Aorta (tissue), 5 donors: ENCODE measurements around the gene FUT7. TPM values are rescaled to one million over a fixed set of nuclear protein-coding genes. Genes with fewer than 3 reads are reported as not detected.

Source experiments
- ATAC-seq: fragments of 200-7000 bp; cut with Tn5 transposase; one replicate; pipeline ENCODE4 v1.9.1; 2022; ENCODE audit warnings: moderate library complexity; ENCODE audit not compliant: low FRiP score
- DNase-seq, 2 donors: peaks; one replicate each; pipeline ENCODE4 v3.0.0-alpha.2; 2020
- H3K27ac ChIP-seq, 2 donors: one replicate each; pipeline ENCODE4 v1.5.1; 2013; ENCODE audit warnings: low read length in 2 of 2, mild to moderate bottlenecking in 2 of 2, moderate library complexity in 2 of 2, control low read depth in 1 of 2, inconsistent platforms in 1 of 2, low read depth in 1 of 2
- H3K27me3 ChIP-seq, 2 donors: one replicate each; pipeline ENCODE4 v1.6.1; 2013; ENCODE audit warnings: control low read depth in 1 of 2, low read length in 1 of 2, mild to moderate bottlenecking in 1 of 2, moderate library complexity in 1 of 2; ENCODE audit not compliant: insufficient read depth in 2 of 2, control insufficient read depth in 1 of 2
- H3K36me3 ChIP-seq, 2 donors: one replicate each; pipeline ENCODE4 v1.6.1; 2013; ENCODE audit warnings: control low read depth in 1 of 2, low read length in 1 of 2, mild to moderate bottlenecking in 1 of 2; ENCODE audit not compliant: insufficient read depth in 2 of 2, control insufficient read depth in 1 of 2
- H3K4me1 ChIP-seq, 2 donors: one replicate each; pipeline ENCODE4 v1.6.1; 2013; ENCODE audit warnings: low read length in 2 of 2, control low read depth in 1 of 2, mild to moderate bottlenecking in 1 of 2, moderate library complexity in 1 of 2; ENCODE audit not compliant: insufficient read depth in 2 of 2, control insufficient read depth in 1 of 2
- H3K4me3 ChIP-seq, 2 donors: one replicate each; pipeline ENCODE4 v1.5.1; 2013; ENCODE audit warnings: low read length in 2 of 2, control low read depth in 1 of 2, mild to moderate bottlenecking in 1 of 2
- H3K9me3 ChIP-seq: one replicate; pipeline ENCODE4 v1.6.1; 2013; ENCODE audit warnings: mild to moderate bottlenecking, low read length; ENCODE audit not compliant: control insufficient read depth
- WGBS, 2 donors: extraction: QIAGEN DNeasy Blood & Tissue Kit; methylation state at CpG; one replicate each; pipeline ENCODE4 v1.1.7; 2013; 5-methylcytosine and 5-hydroxymethylcytosine counted together
- intact Hi-C, 2 donors: fragments of 100-400 bp; cut with DNase I; formaldehyde crosslinking; loops; one replicate each; pipeline versions ENCODE4 v1.14.2 to v1.15.0; 2022
- polyA plus RNA-seq, 2 donors: library from polyadenylated mRNA; stranded (reverse); fragments of 200-250 nt; gene quantifications; one replicate each; pipeline ENCODE4 v1.2.3, GENCODE V29; 2013
- total RNA-seq, 2 donors: library from RNA; stranded (reverse); fragmentation: NEBNext Ultra II Directional; extraction: Animal tissue kit (Norgen Biotek cat#: 25700); gene quantifications; one replicate each; pipeline ENCODE4 v1.2.1, GENCODE V29; 2021
- donor health status: healthy with polysubstance abuse.
- donor health status: Bipolar disorder and iron deficiency.
- donor health status: DM: no; HTN: no; CAD: no.
- donor health status: DM: no; HTN: no; CAD: no.
- donor health status: DM: yes; HTN: yes; CAD: no.

FUT7 gene
- total and polyA plus RNA-seq, 4 donors, result 0.27 to 0.68 TPM; not detected in 2

- no peaks in the 10 kb centered on the region for H3K9me3 ChIP-seq
- H3K27ac ChIP-seq, result no peak overlapping the region
- WGBS, 2 donors, result 96 to 97% methylated on average over 23 to 28 of the region's 28 CpGs
- H3K36me3 ChIP-seq, result no peaks in the 10 kb centered on the region
- intact Hi-C loops, result no loop called here
- H3K27me3 ChIP-seq, result no peaks in the 10 kb centered on the region
- ATAC-seq, result no peak
- no peak overlapping the region for H3K4me3 ChIP-seq
- DNase-seq, result no peak
- no peaks in the 10 kb centered on the region for H3K4me1 ChIP-seq
Observed at GRCh38 chr9:137017071-137017470, 14.8 kb downstream of the FUT7 start.

DNA sequence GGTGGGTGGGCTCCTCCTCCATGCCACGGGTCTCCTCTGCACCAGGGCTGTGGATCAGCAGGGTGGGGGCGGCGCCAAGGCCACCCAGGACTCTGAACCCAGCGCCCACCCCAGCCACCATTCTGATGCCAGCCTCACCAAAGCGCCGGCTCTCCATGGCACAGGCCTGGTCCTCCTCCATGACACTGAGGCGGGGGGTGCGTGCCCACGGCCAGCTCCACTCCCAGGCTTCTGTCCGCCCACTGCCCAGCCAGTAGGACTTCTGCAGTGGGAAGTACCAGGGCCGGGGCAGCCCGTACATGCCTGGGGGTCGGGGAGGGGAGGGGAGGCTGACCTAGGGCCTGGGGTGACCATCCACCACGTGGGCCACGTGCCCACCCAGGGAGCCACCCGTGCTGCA lies 15.5 kb downstream of the FUT7 start:
- WGBS, 2 donors, result 93% methylated on average over 15 to 16 of the region's 16 CpGs
- DNase-seq (no peak), ATAC-seq (no peak)
- Histone ChIP-seq H3K27ac (no peak overlapping the region), H3K9me3 (no peaks in the 10 kb centered on the region), H3K36me3 (no peaks in the 10 kb centered on the region), H3K27me3 (no peaks in the 10 kb centered on the region), H3K4me1 (no peaks in the 10 kb centered on the region), H3K4me3 (no peak overlapping the region)
- intact Hi-C loops, result no loop called here

GRCh38 chr9:137015976-137016375 lies 15.9 kb downstream of the FUT7 start:
- Histone ChIP-seq H3K9me3 (no peaks in the 10 kb centered on the region), H3K4me1 (no peaks in the 10 kb centered on the region), H3K4me3 (no peak overlapping the region), H3K36me3 (no peaks in the 10 kb centered on the region), H3K27me3 (no peaks in the 10 kb centered on the region), H3K27ac (no peak overlapping the region)
- ATAC-seq (no peak), DNase-seq (no peak)
- 91 to 95% methylated on average over 21 of the region's 21 CpGs for WGBS, 2 donors
- intact Hi-C loops, result no loop called here

DNA sequence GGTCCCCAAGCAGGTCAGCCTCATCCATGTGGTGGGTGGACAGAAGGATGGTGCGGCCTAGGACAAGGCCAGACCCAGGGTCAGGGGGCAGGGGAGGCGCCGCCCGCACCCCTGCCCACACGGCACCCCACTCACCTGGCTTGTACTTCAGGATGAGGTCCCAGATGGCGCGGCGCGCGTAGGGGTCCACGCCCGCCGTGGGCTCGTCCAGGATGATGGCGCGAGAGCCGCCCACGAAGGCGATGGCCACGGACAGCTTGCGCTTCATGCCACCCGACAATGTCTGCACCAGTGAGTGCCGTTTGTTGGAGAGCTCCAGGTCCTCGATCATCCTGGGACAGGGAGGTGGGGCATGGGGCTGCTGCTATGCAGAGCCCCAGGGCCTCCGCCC lies 16.4 kb downstream of the FUT7 start:
- DNase-seq, result no peak
- WGBS, 2 donors, result 95 to 98% methylated on average over 25 of the region's 25 CpGs
- intact Hi-C loops, result no loop called here
- no peak for ATAC-seq
- Histone ChIP-seq H3K4me1 (no peaks in the 10 kb centered on the region), H3K27ac (no peak overlapping the region), H3K9me3 (no peaks in the 10 kb centered on the region), H3K4me3 (no peak overlapping the region), H3K27me3 (no peaks in the 10 kb centered on the region), H3K36me3 (no peaks in the 10 kb centered on the region)

- H3K4me1 ChIP-seq, result no peaks in the 10 kb centered on the region
- intact Hi-C loops, result no loop called here
- no peak for ATAC-seq
- no peak overlapping the region for H3K4me3 ChIP-seq
- no peaks in the 10 kb centered on the region for H3K27me3 ChIP-seq
- DNase-seq, result no peak
- 96% methylated on average over 36 of the region's 36 CpGs for WGBS, 2 donors
- H3K9me3 ChIP-seq, result no peaks in the 10 kb centered on the region
- no peak overlapping the region for H3K27ac ChIP-seq
- no peaks in the 10 kb centered on the region for H3K36me3 ChIP-seq
Observed at GRCh38 chr9:137014776-137015539, 16.9 kb downstream of the FUT7 start.

DNA sequence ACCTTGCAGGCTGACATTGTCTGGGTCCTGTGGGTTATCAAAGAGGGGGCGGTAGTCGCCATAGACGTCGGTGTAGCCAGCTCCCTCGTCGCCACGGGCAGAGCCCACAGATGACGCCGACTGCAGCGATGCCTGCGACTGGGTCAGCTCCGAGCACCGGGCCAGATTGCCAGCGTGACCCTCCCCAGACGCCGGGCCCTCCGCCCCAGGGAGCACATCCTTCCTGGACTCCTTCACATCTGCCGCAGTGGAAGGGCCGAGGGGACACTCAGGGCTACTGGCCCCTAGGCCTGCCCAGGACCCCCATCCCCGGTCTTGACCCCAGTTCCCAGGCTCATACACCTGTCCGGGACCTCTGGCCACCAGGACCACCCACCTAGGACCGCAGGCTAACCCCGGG lies 17.7 kb downstream of the FUT7 start:
- no peaks in the 10 kb centered on the region for H3K9me3 ChIP-seq
- no peaks in the 10 kb centered on the region for H3K36me3 ChIP-seq
- H3K4me1 ChIP-seq, result no peaks in the 10 kb centered on the region
- intact Hi-C loops, result no loop called here
- WGBS, 2 donors, result 91 to 92% methylated on average over 22 to 23 of the region's 23 CpGs
- DNase-seq (no peak), ATAC-seq (no peak)
- H3K27me3 ChIP-seq, result no peaks in the 10 kb centered on the region
- no peak overlapping the region for H3K27ac ChIP-seq
- no peak overlapping the region for H3K4me3 ChIP-seq

DNA sequence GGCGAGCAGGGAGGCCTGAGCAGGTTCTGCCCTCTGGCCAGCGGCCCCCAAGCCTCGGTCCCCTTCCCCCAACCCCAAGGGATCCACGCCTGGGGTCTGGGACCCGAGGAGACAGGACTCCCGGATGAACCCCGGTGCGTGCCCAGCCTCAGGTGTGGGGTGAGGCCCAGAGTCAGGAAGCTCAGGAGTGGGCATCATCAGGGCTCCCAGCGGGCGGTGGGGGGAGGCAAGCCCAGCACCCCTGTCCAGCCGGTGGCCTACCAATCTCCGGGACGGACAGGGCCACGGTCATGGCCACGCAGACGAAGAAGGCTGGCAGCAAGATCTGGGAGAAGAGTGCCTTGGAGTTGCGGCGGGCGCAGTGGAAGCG lies 18.3 kb downstream of the FUT7 start:
- intact Hi-C loops, result no loop called here
- H3K27me3 ChIP-seq, result no peaks in the 10 kb centered on the region
- DNase-seq (no peak), ATAC-seq (no peak)
- no peak overlapping the region for H3K27ac ChIP-seq
- 94 to 95% methylated on average over 20 of the region's 20 CpGs for WGBS, 2 donors
- no peaks in the 10 kb centered on the region for H3K36me3 ChIP-seq
- H3K4me3 ChIP-seq, result no peak overlapping the region
- no peaks in the 10 kb centered on the region for H3K9me3 ChIP-seq
- H3K4me1 ChIP-seq, result no peaks in the 10 kb centered on the region

DNA sequence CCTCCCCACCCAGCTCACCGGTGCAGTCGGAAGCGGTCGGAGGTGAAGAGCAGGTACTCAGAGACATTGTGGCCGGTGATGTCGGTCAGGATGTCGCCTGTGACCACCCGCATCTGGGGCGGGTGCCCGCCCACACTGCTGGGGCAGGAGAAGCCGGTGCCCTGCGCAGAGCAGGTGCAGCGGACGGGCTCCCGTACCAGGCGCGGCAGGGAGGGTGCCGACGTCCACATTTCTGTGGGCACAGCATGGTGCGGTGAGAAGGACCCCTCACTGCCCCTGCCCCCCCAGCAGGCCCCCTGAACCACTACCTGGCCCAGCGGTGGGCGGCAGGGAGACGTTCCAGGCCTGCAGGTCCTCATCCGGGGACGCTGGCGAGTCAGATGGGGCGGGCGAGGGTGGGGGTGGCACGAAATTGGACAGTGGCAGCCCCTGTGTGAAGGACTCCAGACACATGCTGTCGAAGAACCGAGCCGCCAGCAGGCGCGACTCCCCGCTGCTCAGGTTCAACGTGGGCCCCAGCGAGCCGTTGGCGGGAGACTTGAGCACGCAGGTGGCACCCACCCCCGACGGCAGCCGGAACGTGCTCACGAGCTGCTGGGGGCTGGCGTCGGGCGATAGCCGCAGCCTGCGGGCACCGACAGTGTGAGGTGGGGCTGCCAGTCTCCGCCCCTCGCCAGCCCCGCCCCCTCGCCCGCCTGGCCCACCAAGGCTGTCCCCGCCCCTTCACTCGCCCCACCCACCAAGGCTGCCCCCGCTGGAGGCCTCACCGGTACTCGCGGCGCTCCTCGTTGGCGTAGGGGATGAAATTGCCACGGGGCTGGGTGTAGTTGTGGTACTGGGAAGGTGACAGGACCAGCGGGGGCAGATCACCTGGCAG lies 19.0 kb downstream of the FUT7 start:
- no peak overlapping the region for H3K27ac ChIP-seq
- H3K4me3 ChIP-seq, result no peak overlapping the region
- ATAC-seq (no peak), DNase-seq (no peak)
- no peaks in the 10 kb centered on the region for H3K9me3 ChIP-seq
- H3K4me1 ChIP-seq, result no peaks in the 10 kb centered on the region
- no peaks in the 10 kb centered on the region for H3K36me3 ChIP-seq
- no peaks in the 10 kb centered on the region for H3K27me3 ChIP-seq
- 84 to 88% methylated on average over 51 to 67 of the region's 67 CpGs for WGBS, 2 donors
- intact Hi-C loops, result no loop called here
